Forelimb muscle (tissue), 1 donor: ENCODE results near the gene EML4. TPM values are rescaled to one million over a fixed set of nuclear protein-coding genes. Genes with fewer than 3 reads are reported as not detected.
"Not testable (repeated sequence)": the region's sequence is repeated elsewhere in the genome, so short reads cannot be mapped to it uniquely, and the experiment has no call there.

Experiments
- DNase-seq: peaks from one replicate; pipeline ENCODE4 v3.0.0-alpha.2; 2013; ENCODE audit warnings: low read depth
- polyA plus RNA-seq: library from polyadenylated mRNA; unstranded; fragments of 120-200 nt; gene quantifications from one replicate; pipeline ENCODE4 v1.2.1, GENCODE V29; 2013; ENCODE audit not compliant: insufficient read length

EML4 gene
- polyA plus RNA-seq, 1 donor: 31.7 TPM

GRCh38 chr2:42350434-42351063 lies 181.4 kb downstream of the EML4 start:
- DNase-seq: no peak

GRCh38 chr2:42351864-42352263 lies 182.7 kb downstream of the EML4 start:
- DNase-seq: no peak

DNA sequence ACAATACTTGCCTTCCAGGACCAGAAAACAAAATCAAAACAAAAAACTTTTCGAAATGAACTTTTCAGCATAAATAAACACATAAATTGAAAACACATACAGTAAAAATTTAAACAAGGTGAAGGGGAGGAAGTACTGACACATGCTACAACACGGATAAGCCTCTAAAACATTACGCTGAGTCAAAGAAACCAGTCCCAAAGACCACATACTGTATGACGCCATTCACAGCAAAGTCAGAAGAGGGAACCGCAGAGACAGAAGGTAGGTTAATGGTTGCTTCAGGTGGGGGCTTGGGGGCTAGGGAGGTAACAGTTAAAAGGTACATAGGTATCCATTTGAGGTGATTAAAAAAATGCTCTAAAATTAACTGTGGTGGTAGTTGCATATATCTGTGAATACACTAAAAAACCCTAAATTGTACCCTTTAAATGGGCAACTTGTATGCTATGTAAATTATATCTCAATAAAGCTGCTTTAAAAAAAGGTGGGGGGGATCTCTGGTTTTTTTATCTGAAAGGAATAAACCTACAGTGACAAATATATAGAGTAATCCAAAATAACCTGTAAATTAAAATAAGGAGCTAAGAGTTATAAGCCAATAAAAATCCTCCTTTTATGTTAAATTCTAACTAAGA lies 184.8 kb downstream of the EML4 start:
- no peak for DNase-seq

- no peak for DNase-seq
These were observed 190.3 kb downstream of the EML4 start for GRCh38 chr2:42359304-42359964.

- no peak for DNase-seq
These were observed 190.9 kb downstream of the EML4 start for GRCh38 chr2:42359965-42360483.

DNA sequence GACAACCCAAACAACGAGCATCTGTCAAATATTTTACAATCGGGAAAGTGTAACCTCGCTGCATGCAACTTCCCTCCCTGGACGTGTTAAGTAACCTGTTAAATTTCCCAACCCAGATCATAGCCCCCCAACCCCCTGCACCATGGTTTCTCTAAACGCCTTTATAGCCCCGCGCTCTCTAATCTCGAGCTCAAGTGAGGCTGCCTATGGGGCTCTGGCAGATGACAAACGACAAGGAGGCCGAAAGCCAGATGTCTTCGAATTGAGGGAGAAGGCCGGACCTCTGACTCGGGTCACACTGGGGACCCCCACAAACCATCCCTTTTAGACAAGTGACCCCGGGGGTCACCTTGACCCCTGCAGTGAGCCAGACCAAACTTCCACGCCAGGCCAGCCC lies 191.3 kb downstream of the EML4 start:
- no peak for DNase-seq

GRCh38 chr2:42360890-42361727 lies 192.0 kb downstream of the EML4 start, which contains the start of gene COX7A2L:
Gene COX7A2L, minus strand, starts transcription at chr2:42361217. Its CDS starts 56 bp downstream, at chr2:42361161.
- peak; percentile 92 for DNase-seq

- no peak for DNase-seq
These were observed 192.7 kb downstream of the EML4 start for GRCh38 chr2:42361728-42362283.

DNA sequence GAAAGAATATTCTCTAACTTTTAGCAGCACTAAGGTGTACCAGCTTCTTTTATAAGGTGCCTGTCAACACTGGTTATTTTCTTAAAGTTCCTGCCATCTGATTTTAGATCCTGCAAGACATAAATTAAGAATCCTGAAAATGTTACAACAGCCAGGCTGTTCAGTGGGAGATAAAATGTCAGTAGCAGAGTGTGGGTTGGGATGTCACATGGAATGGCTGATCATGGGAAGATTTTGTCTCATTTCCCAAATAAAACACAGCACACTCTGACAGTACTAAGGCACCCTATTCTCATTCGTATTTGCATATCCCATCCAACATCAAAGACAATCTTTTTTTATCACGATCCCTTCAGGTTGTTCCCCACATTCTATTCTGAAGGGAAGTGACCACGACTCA lies 194.3 kb downstream of the EML4 start:
- DNase-seq: no peak

- DNase-seq: no peak
These were observed 195.5 kb downstream of the EML4 start for GRCh38 chr2:42364658-42365057.

- no peak for DNase-seq
These were observed 197.3 kb downstream of the EML4 start for GRCh38 chr2:42366411-42366810.

DNA sequence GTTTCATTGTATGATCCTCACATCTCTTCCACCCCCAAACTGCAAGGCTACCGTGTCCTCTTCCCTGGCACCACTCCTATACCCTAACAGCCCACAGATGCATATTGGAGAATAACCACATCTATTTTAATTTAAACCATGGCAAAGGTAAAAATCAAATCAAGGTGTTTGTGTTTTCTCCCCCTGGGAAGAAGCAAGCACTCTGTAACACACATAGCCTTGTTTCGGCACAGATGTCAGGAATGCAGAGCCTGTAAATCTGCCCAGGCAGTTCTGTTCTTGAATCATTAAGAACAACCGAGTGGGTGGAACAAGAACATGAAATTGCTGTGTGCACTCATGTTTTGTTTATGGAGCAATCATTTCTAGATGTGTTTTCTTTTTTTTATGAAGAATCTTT lies 198.7 kb downstream of the EML4 start:
- DNase-seq: no peak

- DNase-seq: no peak
These were observed 199.8 kb downstream of the EML4 start for GRCh38 chr2:42368817-42369531.

DNA sequence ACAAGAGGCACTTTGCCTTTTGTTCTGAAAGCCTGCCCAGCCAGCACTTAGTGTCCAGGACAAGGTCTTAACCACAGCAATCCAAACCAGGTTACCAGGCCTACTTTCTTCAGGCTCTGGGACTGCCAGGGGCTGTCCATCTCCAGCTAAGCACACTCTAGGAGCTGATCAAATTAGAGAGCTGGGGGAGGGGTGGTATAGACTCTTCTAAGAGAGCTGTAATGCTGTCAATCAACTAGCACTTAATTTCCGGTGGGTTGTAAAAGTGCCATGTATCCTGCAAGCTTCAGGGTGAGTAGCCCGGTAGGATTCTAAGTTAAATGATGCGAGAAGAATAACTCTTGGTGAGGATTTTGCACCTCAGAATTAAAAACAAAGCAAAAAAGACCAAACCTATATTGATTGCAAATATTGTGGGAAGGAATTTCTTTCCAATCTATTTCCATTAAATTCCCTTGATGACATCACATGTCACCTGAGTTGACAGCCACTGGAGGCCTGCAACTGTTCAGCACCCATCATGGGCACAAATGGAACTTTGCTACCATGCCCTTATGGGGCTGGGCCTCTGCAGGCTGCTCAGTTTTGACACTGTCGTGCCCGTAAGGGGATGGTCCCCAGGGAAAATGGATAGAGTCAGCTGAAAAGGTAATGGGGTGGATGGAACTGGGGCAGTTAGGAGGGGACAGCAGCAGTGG lies 200.5 kb downstream of the EML4 start:
- no peak for DNase-seq

- DNase-seq: no peak
These were observed 202.7 kb downstream of the EML4 start for GRCh38 chr2:42371611-42372473.

GRCh38 chr2:42372474-42373200 lies 203.5 kb downstream of the EML4 start:
- DNase-seq: no peak

- DNase-seq: no peak
These were observed 207.6 kb downstream of the EML4 start for GRCh38 chr2:42376758-42377157.

- DNase-seq: no peak
These were observed 209.3 kb downstream of the EML4 start for GRCh38 chr2:42378415-42378814.

- DNase-seq: not testable (repeated sequence)
These were observed 210.9 kb downstream of the EML4 start for GRCh38 chr2:42380026-42380425.
